ENCODE data around the gene TMEM269. TPM values are rescaled to one million over a fixed set of nuclear protein-coding genes. Genes with fewer than 3 reads are reported as not detected.

Gene TMEM269
- total RNA-seq, 1 experiment from 2014 or later: 0.68 TPM

DNA sequence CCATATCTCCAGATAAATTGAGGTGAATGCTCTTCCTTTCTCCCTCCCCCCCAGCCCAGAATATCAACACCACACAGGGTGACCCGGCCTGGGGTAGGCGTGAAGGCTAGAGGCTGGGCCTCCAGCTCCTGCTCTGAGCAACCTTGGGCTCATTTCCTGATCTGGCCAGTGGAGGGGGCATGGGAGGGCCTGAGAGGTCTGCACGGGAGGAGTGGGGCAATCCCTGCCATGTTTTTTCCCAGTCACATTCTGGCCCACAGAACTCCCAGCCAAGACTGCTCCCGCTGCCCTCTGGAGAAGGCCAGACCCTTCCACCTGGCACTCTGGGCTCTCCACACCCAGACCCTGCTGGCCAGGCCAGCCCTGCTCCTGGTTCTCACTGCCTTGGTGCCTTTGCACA, 48.6 kb upstream of the TMEM269 start:
- Histone ChIP-seq H3K9me3 (no peaks in the 10 kb centered on the region), H3K4me1 (peaks cover 25% of the 10 kb centered on the region), H3K36me3 (ENCODE audit: control insufficient read depth, insufficient read depth, low read length) (no peaks in the 10 kb centered on the region), H3K27me3 (replicated peaks; ENCODE audit: control insufficient read depth, insufficient read depth, low read length) (no peaks in the 10 kb centered on the region), H3K4me3 (ENCODE audit: low read depth, low read length) (no peak overlapping the region)
- TF ChIP-seq, protein P1, sequence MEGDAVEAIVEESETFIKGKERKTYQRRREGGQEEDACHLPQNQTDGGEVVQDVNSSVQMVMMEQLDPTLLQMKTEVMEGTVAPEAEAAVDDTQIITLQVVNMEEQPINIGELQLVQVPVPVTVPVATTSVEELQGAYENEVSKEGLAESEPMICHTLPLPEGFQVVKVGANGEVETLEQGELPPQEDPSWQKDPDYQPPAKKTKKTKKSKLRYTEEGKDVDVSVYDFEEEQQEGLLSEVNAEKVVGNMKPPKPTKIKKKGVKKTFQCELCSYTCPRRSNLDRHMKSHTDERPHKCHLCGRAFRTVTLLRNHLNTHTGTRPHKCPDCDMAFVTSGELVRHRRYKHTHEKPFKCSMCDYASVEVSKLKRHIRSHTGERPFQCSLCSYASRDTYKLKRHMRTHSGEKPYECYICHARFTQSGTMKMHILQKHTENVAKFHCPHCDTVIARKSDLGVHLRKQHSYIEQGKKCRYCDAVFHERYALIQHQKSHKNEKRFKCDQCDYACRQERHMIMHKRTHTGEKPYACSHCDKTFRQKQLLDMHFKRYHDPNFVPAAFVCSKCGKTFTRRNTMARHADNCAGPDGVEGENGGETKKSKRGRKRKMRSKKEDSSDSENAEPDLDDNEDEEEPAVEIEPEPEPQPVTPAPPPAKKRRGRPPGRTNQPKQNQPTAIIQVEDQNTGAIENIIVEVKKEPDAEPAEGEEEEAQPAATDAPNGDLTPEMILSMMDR (IDR thresholded peaks at IDR 0.05; ENCODE audit: insufficient read depth in 1 of 2, low read depth in 1 of 2, low read length in 1 of 2, severe bottlenecking in 1 of 2, unreplicated experiment in 1 of 2): peak in 1 of 2 experiments; percentile 25
- Mint-ChIP-seq H3K4me1 (ENCODE audit: low read depth, unreplicated experiment) (peaks cover 12% of the 10 kb centered on the region), H3K4me3 (ENCODE audit: unreplicated experiment) (no peak overlapping the region), H3K27ac (ENCODE audit: unreplicated experiment) (peak overlapping the region; percentile 75), H3K36me3 (ENCODE audit: insufficient read depth, unreplicated experiment) (no peaks in the 10 kb centered on the region), H3K9me3 (ENCODE audit: unreplicated experiment) (no peaks in the 10 kb centered on the region), H3K27me3 (ENCODE audit: insufficient read depth, unreplicated experiment) (no peaks in the 10 kb centered on the region)
- POLR2A ChIA-PET: no interaction called here
- CTCF ChIA-PET: interaction anchor here (0.6 to 1.4 kb wide), 4 partner anchors 20 to 338 kb away, joined by 3 to 4 read pairs (median 3); no protein-coding TSS in a partner anchor
- BruUV-seq (replicated peaks): no TSS peak
- peak; percentile 39 to 57 for DNase-seq
- intact Hi-C loops (cut with micrococcal nuclease; ENCODE audit: unreplicated experiment): no loop called here

GRCh38 chr1:42736571-42737200, 48.1 kb upstream of the TMEM269 start:
- H3K9me3 Mint-ChIP-seq (ENCODE audit: unreplicated experiment): no peaks in the 10 kb centered on the region
- no peaks in the 10 kb centered on the region for H3K9me3 ChIP-seq
- H3K4me1 Mint-ChIP-seq (ENCODE audit: low read depth, unreplicated experiment): peaks cover 12% of the 10 kb centered on the region
- peak overlapping the region; percentile 75 for H3K27ac Mint-ChIP-seq (ENCODE audit: unreplicated experiment)
- no peaks in the 10 kb centered on the region for H3K36me3 ChIP-seq (ENCODE audit: control insufficient read depth, insufficient read depth, low read length)
- BruUV-seq (replicated peaks): no TSS peak
- CTCF ChIA-PET: interaction anchor here (0.7 to 1.4 kb wide), 2 partner anchors 21 to 337 kb away, joined by 3 to 4 read pairs; no protein-coding TSS in a partner anchor
- no peak overlapping the region for H3K4me3 ChIP-seq (ENCODE audit: low read depth, low read length)
- no peak for DNase-seq
- no peak overlapping the region for H3K4me3 Mint-ChIP-seq (ENCODE audit: unreplicated experiment)
- intact Hi-C loops (cut with micrococcal nuclease; ENCODE audit: unreplicated experiment): no loop called here
- TF ChIP-seq, protein P1 (IDR thresholded peaks at IDR 0.05; ENCODE audit: insufficient read depth in 1 of 2, low read depth in 1 of 2, low read length in 1 of 2, severe bottlenecking in 1 of 2, unreplicated experiment in 1 of 2): no peak
- no peaks in the 10 kb centered on the region for H3K27me3 Mint-ChIP-seq (ENCODE audit: insufficient read depth, unreplicated experiment)
- no peaks in the 10 kb centered on the region for H3K36me3 Mint-ChIP-seq (ENCODE audit: insufficient read depth, unreplicated experiment)
- POLR2A ChIA-PET: no interaction called here
- peaks cover 25% of the 10 kb centered on the region for H3K4me1 ChIP-seq
- no peaks in the 10 kb centered on the region for H3K27me3 ChIP-seq (replicated peaks; ENCODE audit: control insufficient read depth, insufficient read depth, low read length)

- intact Hi-C loops (cut with micrococcal nuclease; ENCODE audit: unreplicated experiment): no loop called here
- H3K27me3 Mint-ChIP-seq (ENCODE audit: insufficient read depth, unreplicated experiment): no peaks in the 10 kb centered on the region
- DNase-seq: no peak
Measured at GRCh38 chr1:42737257-42737656, 47.5 kb upstream of the TMEM269 start.

More at GRCh38 chr1:42737257-42737656, 47.5 kb upstream of the TMEM269 start:
- no peak overlapping the region for H3K4me3 Mint-ChIP-seq (ENCODE audit: unreplicated experiment)
- Histone ChIP-seq H3K27me3 (replicated peaks; ENCODE audit: control insufficient read depth, insufficient read depth, low read length) (no peaks in the 10 kb centered on the region), H3K4me1 (peaks cover 25% of the 10 kb centered on the region), H3K36me3 (ENCODE audit: control insufficient read depth, insufficient read depth, low read length) (no peaks in the 10 kb centered on the region), H3K4me3 (ENCODE audit: low read depth, low read length) (no peak overlapping the region), H3K9me3 (no peaks in the 10 kb centered on the region)
- H3K36me3 Mint-ChIP-seq (ENCODE audit: insufficient read depth, unreplicated experiment): no peaks in the 10 kb centered on the region
- H3K27ac Mint-ChIP-seq (ENCODE audit: unreplicated experiment): no peak overlapping the region
- CTCF ChIA-PET: no interaction called here
- TF ChIP-seq, protein P1 (IDR thresholded peaks at IDR 0.05; ENCODE audit: insufficient read depth in 1 of 2, low read depth in 1 of 2, low read length in 1 of 2, severe bottlenecking in 1 of 2, unreplicated experiment in 1 of 2): no peak
- H3K4me1 Mint-ChIP-seq (ENCODE audit: low read depth, unreplicated experiment): peaks cover 12% of the 10 kb centered on the region
- H3K9me3 Mint-ChIP-seq (ENCODE audit: unreplicated experiment): no peaks in the 10 kb centered on the region
- BruUV-seq (replicated peaks): no TSS peak
- POLR2A ChIA-PET: no interaction called here

Data from Caco-2 (cell line).